ENCODE data around the gene ADAM17.
"Not testable (repeated sequence)": the region's sequence is repeated elsewhere in the genome, so short reads cannot be mapped to it uniquely, and the experiment has no call there.

Gene ADAM17
- long read RNA-seq, donor 1, full-length matches to known transcripts, result 5 of 5 reads
- long read RNA-seq, donor 1, partial matches to known transcripts, result 0 of 5 reads
- long read RNA-seq, donor 1, other reads (novel, unspliced or antisense), result 0 of 5 reads
- long read RNA-seq, donor 2, partial matches to known transcripts, result 0 of 1 reads
- long read RNA-seq, donor 2, other reads (novel, unspliced or antisense), result 0 of 1 reads
- long read RNA-seq, donor 3, full-length matches to known transcripts, result 4 of 4 reads
- long read RNA-seq, donor 3, partial matches to known transcripts, result 0 of 4 reads
- long read RNA-seq, donor 3, other reads (novel, unspliced or antisense), result 0 of 4 reads
- long read RNA-seq, donor 4, full-length matches to known transcripts, result 4 of 4 reads
- long read RNA-seq, donor 4, partial matches to known transcripts, result 0 of 4 reads
- long read RNA-seq, donor 4, other reads (novel, unspliced or antisense), result 0 of 4 reads
- long read RNA-seq, donor 5, full-length matches to known transcripts, result 4 of 65 reads
- long read RNA-seq, donor 5, partial matches to known transcripts, result 61 of 65 reads
- long read RNA-seq, donor 5, other reads (novel, unspliced or antisense), result 0 of 65 reads
- long read RNA-seq, donor 6, full-length matches to known transcripts, result 5 of 5 reads
- long read RNA-seq, donor 6, partial matches to known transcripts, result 0 of 5 reads
- long read RNA-seq, donor 6, other reads (novel, unspliced or antisense), result 0 of 5 reads
- long read RNA-seq, donor 7, full-length matches to known transcripts, result 7 of 7 reads
- long read RNA-seq, donor 7, partial matches to known transcripts, result 0 of 7 reads
- long read RNA-seq, donor 7, other reads (novel, unspliced or antisense), result 0 of 7 reads
- long read RNA-seq, donor 8, full-length matches to known transcripts, result 3 of 8 reads
- long read RNA-seq, donor 8, partial matches to known transcripts, result 5 of 8 reads
- long read RNA-seq, donor 8, other reads (novel, unspliced or antisense), result 0 of 8 reads

- peak; percentile 96 for DNase-seq
These were observed at the start of gene ADAM17 for GRCh38 chr2:9555297-9556120. TSS of gene ADAM17 (minus strand) at chr2:9555830. CDS start at chr2:9555605, 225 bp downstream.

DNA sequence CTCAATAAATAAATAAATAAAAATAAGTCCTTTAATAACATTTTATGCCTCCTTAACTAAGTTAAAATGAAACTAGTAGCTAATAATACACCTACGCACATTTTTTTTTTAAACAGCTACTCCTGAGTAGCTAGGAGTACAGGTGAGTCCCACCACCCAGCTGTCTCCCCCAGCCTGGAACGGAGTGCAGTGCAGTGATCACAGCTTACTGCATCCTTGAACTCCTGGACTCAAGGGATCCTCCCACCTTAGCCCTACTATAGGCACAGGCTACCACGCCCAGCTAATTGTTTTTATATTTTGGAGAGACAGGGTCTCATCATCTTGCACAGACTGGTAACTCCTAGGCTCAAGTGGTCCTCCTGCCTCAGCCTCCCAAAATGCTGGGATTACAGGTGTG lies 46.8 kb upstream of the ADAM17 start:
- DNase-seq, result no peak

DNA sequence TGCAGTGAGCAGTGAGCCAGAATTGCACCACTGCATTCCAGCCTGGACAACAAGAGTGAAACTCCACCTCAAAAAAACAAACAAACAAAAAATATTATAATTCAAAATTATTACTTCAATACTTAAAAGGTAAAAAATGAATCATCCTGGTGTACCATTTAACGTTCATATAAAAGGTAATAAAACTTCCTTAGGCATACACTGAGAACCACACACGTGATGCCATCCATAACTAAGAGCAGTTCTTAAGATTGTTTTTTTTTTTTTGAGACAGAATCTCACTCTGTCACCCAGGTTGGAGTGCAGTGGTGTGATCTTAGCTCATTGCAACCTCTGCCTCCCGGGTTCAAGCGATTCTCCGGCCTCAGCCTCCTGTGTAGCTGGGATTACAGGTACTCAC lies 45.8 kb upstream of the ADAM17 start:
- DNase-seq, result no peak

- no peak for DNase-seq
These were observed 43.8 kb upstream of the ADAM17 start for GRCh38 chr2:9599430-9599829.

DNA sequence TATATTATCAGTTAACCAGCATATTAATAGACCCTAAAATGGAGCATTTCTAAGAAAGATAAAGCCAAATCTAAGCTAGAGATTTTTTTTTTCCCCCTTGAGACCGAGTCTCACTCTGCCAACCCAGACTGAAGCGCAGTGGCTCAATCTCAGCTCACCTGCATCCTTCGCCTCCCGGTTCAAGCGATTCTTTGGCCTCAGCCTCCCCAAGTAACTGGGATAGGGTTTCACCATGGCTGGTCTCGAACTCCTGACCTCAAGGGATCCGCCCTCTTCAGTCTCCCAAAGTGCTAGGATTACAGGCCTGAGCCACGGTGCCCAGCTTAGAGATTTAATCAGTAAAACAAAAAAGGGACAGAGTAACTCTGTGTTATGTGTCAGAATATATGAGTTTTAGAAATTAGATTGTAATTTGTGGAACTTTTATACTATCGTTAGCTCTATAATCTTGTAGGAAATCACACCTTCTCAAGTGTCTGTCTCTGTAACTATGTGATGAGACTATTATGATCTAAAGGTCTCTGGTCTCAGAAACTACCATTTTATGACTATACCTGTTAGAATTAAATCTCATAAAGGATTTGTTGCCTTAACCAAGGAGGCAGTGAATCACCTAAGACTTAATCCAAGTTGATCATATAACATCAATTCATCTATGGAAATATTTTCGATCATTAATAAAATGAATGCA lies 41.1 kb upstream of the ADAM17 start:
- no peak for DNase-seq

- no peak for DNase-seq
These were observed 40.1 kb upstream of the ADAM17 start for GRCh38 chr2:9595746-9596145.

- DNase-seq, result not testable (repeated sequence)
These were observed 39.6 kb upstream of the ADAM17 start for GRCh38 chr2:9595256-9595655.

- no peak for DNase-seq
These were observed 38.9 kb upstream of the ADAM17 start for GRCh38 chr2:9594366-9595054.

GRCh38 chr2:9593925-9594324 lies 38.3 kb upstream of the ADAM17 start:
- no peak for DNase-seq

GRCh38 chr2:9592699-9593098 lies 37.1 kb upstream of the ADAM17 start:
- DNase-seq, result no peak

- DNase-seq, result no peak
These were observed 35.0 kb upstream of the ADAM17 start for GRCh38 chr2:9590641-9591040.

DNA sequence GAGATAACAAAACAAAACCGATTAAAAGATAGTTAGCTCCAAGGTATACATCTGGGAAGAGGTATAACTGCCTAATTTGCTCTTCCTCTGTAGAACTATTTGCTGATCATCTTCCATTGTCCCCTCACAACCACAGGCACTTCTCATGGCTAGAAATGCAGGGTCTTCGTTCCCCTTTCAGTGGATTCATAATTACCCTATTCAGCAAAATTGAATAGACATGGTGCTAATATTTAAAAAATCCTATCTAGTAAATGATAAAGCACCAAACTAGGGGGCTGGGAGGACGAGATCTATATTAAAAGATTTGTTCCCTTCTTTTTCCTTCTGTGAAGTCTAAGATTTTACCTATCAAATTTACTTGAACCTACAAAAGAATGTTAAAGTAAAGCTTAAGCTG lies 30.8 kb upstream of the ADAM17 start:
- no peak for DNase-seq

DNA sequence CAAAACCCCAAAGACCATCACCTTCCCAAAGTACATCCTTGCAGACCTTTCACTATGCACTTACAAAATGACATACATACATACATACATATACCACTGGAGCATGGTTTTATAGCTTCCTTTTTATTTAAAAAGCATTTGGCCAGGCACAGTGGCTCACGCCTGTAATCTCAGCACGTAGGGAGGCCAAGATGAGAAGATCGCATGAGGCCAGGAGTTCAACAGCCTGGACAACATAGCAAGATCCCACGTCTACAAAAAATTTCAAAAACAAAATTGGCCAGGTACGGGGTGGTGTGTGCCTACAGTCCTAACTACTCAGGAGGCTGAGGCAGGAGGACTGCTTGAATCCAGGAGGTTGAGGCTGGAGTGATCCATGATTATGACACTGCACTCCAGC lies 29.9 kb upstream of the ADAM17 start:
- DNase-seq, result no peak

DNA sequence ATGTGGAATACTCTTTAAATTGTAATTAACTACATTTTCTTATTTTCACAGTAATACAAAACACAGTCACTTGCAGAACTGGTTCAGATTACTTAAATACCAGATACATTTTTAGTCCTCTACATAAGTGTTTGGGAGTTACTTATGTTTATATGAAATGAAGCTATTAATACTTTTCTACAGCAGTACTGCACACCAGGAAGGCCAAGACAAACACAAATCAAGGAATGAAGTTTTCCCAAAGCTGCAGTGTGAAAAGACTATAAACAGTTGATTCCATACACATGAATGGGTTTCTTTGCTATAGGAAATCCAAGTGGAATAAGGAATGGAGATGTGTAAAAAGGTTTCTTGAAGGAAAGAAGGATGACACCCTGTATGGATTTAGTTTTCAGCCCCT lies 29.3 kb upstream of the ADAM17 start:
- not testable (repeated sequence) for DNase-seq

DNA sequence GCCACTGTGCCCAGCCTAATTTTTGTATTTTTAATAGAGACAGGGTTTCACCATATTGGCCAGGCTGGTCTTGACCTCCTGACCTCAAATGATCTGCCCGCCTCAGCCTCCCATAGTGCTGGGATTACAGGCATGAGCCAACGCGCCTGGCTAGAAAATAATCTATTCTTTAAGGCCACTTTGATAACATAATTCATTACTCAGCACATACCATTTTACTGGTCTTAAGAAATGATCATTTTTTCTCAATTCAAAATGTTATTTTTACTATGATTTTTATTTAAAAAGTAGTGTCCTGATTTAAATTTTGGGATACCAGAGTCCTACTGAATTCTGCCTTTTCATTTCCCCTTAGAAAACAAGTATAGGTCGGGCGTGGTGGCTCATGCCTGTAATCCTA lies 27.0 kb upstream of the ADAM17 start:
- DNase-seq, result no peak

- DNase-seq, result no peak
These were observed 23.0 kb upstream of the ADAM17 start for GRCh38 chr2:9578467-9579235.

GRCh38 chr2:9574331-9574730 lies 18.7 kb upstream of the ADAM17 start:
- DNase-seq, result no peak

DNA sequence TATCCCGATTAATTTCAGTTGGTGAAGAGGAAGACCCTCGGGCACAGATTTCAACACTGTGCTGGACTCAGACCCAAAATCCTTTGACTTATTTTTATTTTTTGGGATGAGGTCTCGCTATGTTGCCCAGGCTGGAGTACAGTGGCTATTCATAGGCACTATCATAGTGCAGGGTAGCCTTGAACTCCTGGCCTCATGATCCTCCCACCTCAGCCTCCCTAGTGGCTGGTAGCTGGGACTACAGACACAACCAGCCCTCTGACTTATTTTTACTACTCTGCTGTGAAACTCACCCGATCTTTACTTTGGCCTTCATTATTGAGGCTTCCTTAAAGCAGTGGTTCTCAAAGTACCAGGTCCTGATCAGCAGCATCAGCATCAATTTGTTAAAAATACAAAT lies 18.2 kb upstream of the ADAM17 start:
- DNase-seq, result no peak

DNA sequence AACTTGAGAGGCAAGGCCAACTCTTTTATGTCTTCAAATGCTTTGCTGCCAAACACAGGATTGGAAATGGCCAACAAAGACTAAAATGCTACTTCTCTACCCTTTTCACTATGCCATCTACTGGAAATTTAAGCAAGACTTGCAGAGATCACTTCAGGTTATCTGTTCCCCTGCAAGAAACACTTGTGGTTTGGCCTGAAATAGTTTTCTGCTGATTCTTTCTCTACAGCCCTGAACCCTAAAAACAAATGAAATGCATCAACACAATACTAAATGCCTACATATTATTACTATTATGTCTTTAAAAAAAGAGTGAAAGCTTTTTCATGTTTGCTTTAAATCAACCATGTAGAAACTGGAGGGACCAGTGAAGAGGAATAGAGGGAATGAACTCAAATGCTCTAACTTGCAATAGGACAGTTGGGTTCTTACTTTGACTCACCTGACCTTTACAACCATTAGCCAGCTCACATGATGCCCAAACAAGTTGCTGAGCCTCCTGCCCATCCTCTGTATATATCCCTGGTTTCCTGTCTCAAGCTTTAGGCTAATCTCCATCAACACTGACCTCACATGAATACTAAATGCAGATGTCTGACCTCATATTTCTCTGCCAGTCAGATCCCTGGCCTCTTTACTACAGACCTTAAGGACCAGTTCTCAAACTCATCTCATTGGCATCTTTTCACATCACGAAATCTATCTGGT lies 17.5 kb upstream of the ADAM17 start:
- no peak for DNase-seq

All from right kidney (tissue), 9 donors.